ENCODE measurements around the gene KCNJ10.

Gene KCNJ10

DNA sequence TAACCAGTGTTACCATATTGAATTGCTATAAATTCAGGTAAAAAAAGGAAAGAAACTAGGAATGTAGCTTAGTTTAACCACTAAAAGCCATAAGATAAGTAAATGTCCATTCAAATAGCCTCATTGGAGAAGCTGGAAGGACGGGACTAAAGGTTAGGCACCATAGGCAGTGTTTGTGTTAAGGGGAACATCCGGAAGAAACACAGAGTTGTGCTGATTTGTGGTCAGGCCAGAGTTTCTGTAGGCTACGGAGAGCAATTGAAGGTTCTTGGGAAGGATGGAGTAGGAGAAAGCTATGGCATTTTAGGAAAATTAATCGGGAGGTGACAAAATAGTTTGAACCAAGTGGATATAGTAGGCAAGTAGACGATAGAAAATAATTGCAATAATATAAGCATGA is 1.3 kb upstream of the KCNJ10 start:
- CTCF ChIA-PET, result interaction anchor here (1.2 to 2.3 kb wide), 5 partner anchors 7 to 25 kb away, joined by 4 to 13 read pairs (median 6); partner anchors contain the start of gene KCNJ9

GRCh38 chr1:160070243-160071163 is 543 bp upstream of the KCNJ10 start:
- DNase-seq, result peak; percentile 76
- Mint-ChIP-seq H3K9me3 (no peaks in the 10 kb centered on the region), H3K36me3 (no peaks in the 10 kb centered on the region), H3K4me3 (peak overlapping the region; percentile 74), H3K27ac (no peak overlapping the region), H3K27me3 (peaks cover 85% of the 10 kb centered on the region), H3K4me1 (peaks cover 13% of the 10 kb centered on the region)
- CTCF ChIA-PET, result interaction anchor here (0.6 to 2.5 kb wide), 6 partner anchors 8 to 44 kb away, joined by 3 to 13 read pairs (median 5); partner anchors contain the start of gene KCNJ9

More for the DNA sequence above, 1.3 kb upstream of the KCNJ10 start:
- no peak overlapping the region for H3K27ac Mint-ChIP-seq
- no peak for DNase-seq
- no peak overlapping the region for H3K4me3 Mint-ChIP-seq
- H3K27me3 Mint-ChIP-seq, result peaks cover 83% of the 10 kb centered on the region
- no peaks in the 10 kb centered on the region for H3K9me3 Mint-ChIP-seq
- H3K4me1 Mint-ChIP-seq, result peaks cover 13% of the 10 kb centered on the region
- no peaks in the 10 kb centered on the region for H3K36me3 Mint-ChIP-seq

DNA sequence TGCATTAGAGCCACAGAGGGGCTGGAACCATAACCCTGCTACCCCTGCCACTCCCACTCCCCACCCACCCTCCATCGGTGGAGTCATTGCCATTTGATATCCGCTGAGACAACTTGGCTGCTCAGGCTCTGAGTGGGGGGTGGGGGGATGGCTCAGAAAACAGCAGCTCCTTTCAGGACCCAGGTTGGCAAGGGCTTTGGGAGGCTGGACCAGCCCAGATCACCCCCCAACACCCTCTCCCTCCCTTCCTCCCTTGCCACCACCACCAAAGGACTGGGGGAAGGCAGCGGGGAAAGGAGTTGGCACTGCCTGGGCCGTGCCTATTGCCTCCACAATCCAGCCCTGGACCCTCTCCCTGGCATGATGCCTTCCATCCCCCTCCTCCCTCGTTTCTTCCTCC is 1.7 kb downstream of the KCNJ10 start:
- Mint-ChIP-seq H3K36me3 (no peaks in the 10 kb centered on the region), H3K4me1 (peaks cover 13% of the 10 kb centered on the region), H3K27ac (no peak overlapping the region), H3K4me3 (no peak overlapping the region), H3K9me3 (no peaks in the 10 kb centered on the region), H3K27me3 (peaks cover 82% of the 10 kb centered on the region)
- no peak for DNase-seq
- CTCF ChIA-PET, result interaction anchor here (0.7 to 3.6 kb wide), 3 partner anchors 10 to 22 kb away, joined by 3 to 25 read pairs (median 8); no protein-coding TSS in a partner anchor

- H3K4me1 Mint-ChIP-seq, result peaks cover 13% of the 10 kb centered on the region
- H3K27me3 Mint-ChIP-seq, result peaks cover 85% of the 10 kb centered on the region
- CTCF ChIA-PET, result interaction anchor here (1.0 to 3.6 kb wide), 4 partner anchors 9 to 21 kb away, joined by 3 to 25 read pairs (median 3); no protein-coding TSS in a partner anchor
- H3K4me3 Mint-ChIP-seq, result no peak overlapping the region
- H3K36me3 Mint-ChIP-seq, result no peaks in the 10 kb centered on the region
- DNase-seq, result no peak
- no peaks in the 10 kb centered on the region for H3K9me3 Mint-ChIP-seq
- H3K27ac Mint-ChIP-seq, result no peak overlapping the region
Measured at GRCh38 chr1:160066829-160067745, 2.9 kb downstream of the KCNJ10 start.

- CTCF ChIA-PET, result interaction anchor here (3.3 to 3.8 kb wide), 2 partner anchors 14 to 18 kb away, joined by 19 to 25 read pairs; no protein-coding TSS in a partner anchor
- DNase-seq, result no peak
- no peaks in the 10 kb centered on the region for H3K36me3 Mint-ChIP-seq
- H3K4me1 Mint-ChIP-seq, result peaks cover 2% of the 10 kb centered on the region
- no peaks in the 10 kb centered on the region for H3K9me3 Mint-ChIP-seq
- no peak overlapping the region for H3K4me3 Mint-ChIP-seq
- H3K27me3 Mint-ChIP-seq, result peaks cover 71% of the 10 kb centered on the region
- H3K27ac Mint-ChIP-seq, result no peak overlapping the region
Measured at GRCh38 chr1:160064746-160065145, 5.2 kb downstream of the KCNJ10 start.

- peaks cover 71% of the 10 kb centered on the region for H3K27me3 Mint-ChIP-seq
- H3K36me3 Mint-ChIP-seq, result no peaks in the 10 kb centered on the region
- H3K4me3 Mint-ChIP-seq, result no peak overlapping the region
- no peak overlapping the region for H3K27ac Mint-ChIP-seq
- H3K4me1 Mint-ChIP-seq, result no peaks in the 10 kb centered on the region
- no peak for DNase-seq
- H3K9me3 Mint-ChIP-seq, result no peaks in the 10 kb centered on the region
- CTCF ChIA-PET, result interaction anchor here (1.4 to 3.8 kb wide), 4 partner anchors 10 to 21 kb away, joined by 3 to 25 read pairs (median 13); no protein-coding TSS in a partner anchor
Measured at GRCh38 chr1:160064164-160064563, 5.8 kb downstream of the KCNJ10 start.

GRCh38 chr1:160063176-160063575 is 6.8 kb downstream of the KCNJ10 start:
- Mint-ChIP-seq H3K36me3 (no peaks in the 10 kb centered on the region), H3K27ac (no peak overlapping the region), H3K27me3 (peaks cover 71% of the 10 kb centered on the region), H3K4me3 (no peak overlapping the region), H3K9me3 (no peaks in the 10 kb centered on the region), H3K4me1 (no peaks in the 10 kb centered on the region)
- CTCF ChIA-PET, result interaction anchor here (1.3 to 3.8 kb wide), 5 partner anchors 9 to 22 kb away, joined by 3 to 25 read pairs (median 7); no protein-coding TSS in a partner anchor
- no peak for DNase-seq

GRCh38 chr1:160062230-160062532 is 7.8 kb downstream of the KCNJ10 start:
- no peak for DNase-seq
- no peak overlapping the region for H3K4me3 Mint-ChIP-seq
- H3K27me3 Mint-ChIP-seq, result peaks cover 71% of the 10 kb centered on the region
- H3K36me3 Mint-ChIP-seq, result no peaks in the 10 kb centered on the region
- H3K9me3 Mint-ChIP-seq, result no peaks in the 10 kb centered on the region
- CTCF ChIA-PET, result interaction anchor here (3.3 to 3.8 kb wide), 2 partner anchors 16 kb away, joined by 19 to 25 read pairs; no protein-coding TSS in a partner anchor
- H3K4me1 Mint-ChIP-seq, result no peaks in the 10 kb centered on the region
- H3K27ac Mint-ChIP-seq, result no peak overlapping the region

DNA sequence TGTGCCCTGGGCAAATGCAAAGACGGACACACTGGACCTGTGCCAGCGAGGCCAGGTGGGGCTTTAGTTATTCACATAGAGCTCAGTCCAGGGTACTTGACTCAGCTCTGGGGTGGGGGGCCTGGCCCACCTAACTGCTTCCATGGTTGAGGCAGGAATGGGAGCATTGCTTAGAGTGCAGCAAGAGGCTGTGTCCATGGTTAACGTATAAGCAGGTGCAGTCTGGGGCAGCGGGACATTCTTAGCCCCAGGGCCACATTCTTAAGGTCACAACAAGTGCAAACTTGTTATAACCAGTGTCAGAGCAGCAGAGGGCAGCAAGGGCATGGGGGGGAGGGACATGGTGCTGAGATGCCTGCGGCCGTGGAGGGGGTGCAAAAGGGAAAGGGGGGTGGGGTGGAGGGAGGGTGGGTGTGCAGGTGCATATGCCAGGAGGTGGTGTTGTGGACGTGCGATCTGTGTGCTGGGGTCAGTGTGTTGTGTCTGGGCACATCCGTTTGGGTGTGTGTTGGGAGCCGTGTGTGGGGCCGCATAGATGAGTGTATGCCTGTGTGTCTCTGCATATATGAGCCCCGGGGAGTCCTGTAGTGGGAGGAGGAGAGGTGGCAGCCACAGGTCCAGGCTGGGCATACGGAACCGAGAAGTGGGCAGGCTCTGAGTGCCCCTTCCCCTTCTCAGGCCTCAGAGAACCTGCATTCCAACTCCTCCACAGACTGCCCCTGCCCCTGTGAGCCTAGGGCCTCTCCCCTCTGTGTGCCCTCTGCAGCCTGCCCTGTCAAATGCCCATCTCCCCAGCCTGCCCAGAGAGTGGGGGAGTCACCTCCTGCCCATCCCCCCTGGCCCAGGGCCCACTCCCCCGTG is 8.4 kb downstream of the KCNJ10 start:
- no peak for DNase-seq
- no peaks in the 10 kb centered on the region for H3K4me1 Mint-ChIP-seq
- H3K36me3 Mint-ChIP-seq, result no peaks in the 10 kb centered on the region
- CTCF ChIA-PET, result interaction anchor here (1.0 to 7.8 kb wide), 3 partner anchors 16 to 20 kb away, joined by 3 to 52 read pairs (median 25); partner anchors contain the start of gene KCNJ9
- H3K27me3 Mint-ChIP-seq, result peaks cover 69% of the 10 kb centered on the region
- H3K4me3 Mint-ChIP-seq, result no peak overlapping the region
- no peaks in the 10 kb centered on the region for H3K9me3 Mint-ChIP-seq
- no peak overlapping the region for H3K27ac Mint-ChIP-seq

DNA sequence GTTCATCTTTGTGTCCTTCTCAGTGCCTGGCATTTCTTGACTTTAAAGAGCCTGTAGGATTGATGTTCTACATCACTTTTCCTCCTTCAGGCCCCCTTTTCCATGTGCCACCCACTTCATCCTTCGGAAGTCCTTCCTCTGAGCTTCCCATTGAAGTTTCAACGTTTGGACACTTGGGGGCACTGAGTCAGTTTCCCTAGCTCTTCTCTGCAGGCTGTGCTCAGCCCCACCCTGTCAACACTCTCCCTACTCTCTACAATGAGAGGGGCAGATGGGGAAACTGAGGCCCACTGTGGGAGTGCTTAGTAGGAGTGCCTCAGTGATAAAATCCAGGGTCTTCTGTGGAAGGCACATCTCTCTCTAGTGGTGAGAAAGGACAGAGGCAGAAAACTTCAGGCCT is 11.9 kb downstream of the KCNJ10 start:
- Mint-ChIP-seq H3K4me3 (no peak overlapping the region), H3K27me3 (peaks cover 76% of the 10 kb centered on the region), H3K9me3 (no peaks in the 10 kb centered on the region), H3K4me1 (no peaks in the 10 kb centered on the region), H3K36me3 (no peaks in the 10 kb centered on the region), H3K27ac (no peak overlapping the region)
- CTCF ChIA-PET, result interaction anchor here (1.2 to 7.8 kb wide), 6 partner anchors 9 to 50 kb away, joined by 3 to 52 read pairs (median 4); partner anchors contain the start of gene PIGM
- no peak for DNase-seq

DNA sequence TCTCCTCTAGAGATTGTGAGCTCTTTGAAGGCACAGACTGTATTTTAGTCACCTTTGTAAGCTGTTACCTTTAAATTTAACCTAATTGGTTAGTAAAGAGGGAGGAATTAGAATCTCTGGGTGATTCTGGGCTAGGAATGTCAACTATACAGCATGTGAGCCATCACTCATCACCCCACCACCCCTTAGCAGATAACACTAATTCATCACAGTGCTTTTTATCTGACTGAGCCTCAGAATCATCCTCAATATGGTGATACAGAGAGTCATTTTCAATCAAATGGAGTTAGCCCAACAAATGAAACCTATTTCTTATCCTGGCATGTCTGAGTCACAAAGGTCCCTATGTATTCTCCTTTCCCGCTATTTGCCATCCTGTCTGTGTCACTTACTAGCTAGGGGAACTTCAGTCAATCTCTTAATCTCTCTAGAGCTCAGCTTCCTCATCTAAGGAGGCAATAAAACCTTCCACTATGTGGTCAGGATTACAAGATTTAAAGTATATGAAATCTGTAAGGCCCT is 13.3 kb downstream of the KCNJ10 start:
- Mint-ChIP-seq H3K4me1 (no peaks in the 10 kb centered on the region), H3K4me3 (no peak overlapping the region), H3K9me3 (no peaks in the 10 kb centered on the region), H3K27ac (no peak overlapping the region), H3K36me3 (no peaks in the 10 kb centered on the region), H3K27me3 (peaks cover 73% of the 10 kb centered on the region)
- no peak for DNase-seq
- CTCF ChIA-PET, result interaction anchor here (2.1 to 7.8 kb wide), 2 partner anchors 11 to 22 kb away, joined by 16 to 52 read pairs; no protein-coding TSS in a partner anchor

GRCh38 chr1:160053548-160054365 is 16.2 kb downstream of the KCNJ10 start:
- no peak for DNase-seq
- no peaks in the 10 kb centered on the region for H3K9me3 Mint-ChIP-seq
- CTCF ChIA-PET, result interaction anchor here (0.9 to 7.8 kb wide), 3 partner anchors 8 to 32 kb away, joined by 4 to 52 read pairs (median 14); no protein-coding TSS in a partner anchor
- H3K4me3 Mint-ChIP-seq, result no peak overlapping the region
- H3K4me1 Mint-ChIP-seq, result no peaks in the 10 kb centered on the region
- no peaks in the 10 kb centered on the region for H3K36me3 Mint-ChIP-seq
- peaks cover 67% of the 10 kb centered on the region for H3K27me3 Mint-ChIP-seq
- no peak overlapping the region for H3K27ac Mint-ChIP-seq
